T-helper 1 cell treated with Interleukin-12 subunit alpha and Interleukin-12 subunit beta and Interleukin-4 antibody, amounts not matched to agents 30 ng/mL and 1 ng/mL, for 36 hours (primary cell): ENCODE data around the gene POLA2. TPM values are rescaled to one million over a fixed set of nuclear protein-coding genes. Genes with fewer than 3 reads are reported as not detected.

Experiments used
- intact Hi-C: fragments of 100-400 bp; cut with micrococcal nuclease; formaldehyde crosslinking; loops from one replicate; pipeline ENCODE4 v1.15.1; 2024
- total RNA-seq: library from RNA; stranded (reverse); gene quantifications from 2 replicates; pipeline ENCODE4 v1.2.3, GENCODE V29; 2022

Gene POLA2
- total RNA-seq, 1 donor from 2014 or later: 53.2 TPM

DNA sequence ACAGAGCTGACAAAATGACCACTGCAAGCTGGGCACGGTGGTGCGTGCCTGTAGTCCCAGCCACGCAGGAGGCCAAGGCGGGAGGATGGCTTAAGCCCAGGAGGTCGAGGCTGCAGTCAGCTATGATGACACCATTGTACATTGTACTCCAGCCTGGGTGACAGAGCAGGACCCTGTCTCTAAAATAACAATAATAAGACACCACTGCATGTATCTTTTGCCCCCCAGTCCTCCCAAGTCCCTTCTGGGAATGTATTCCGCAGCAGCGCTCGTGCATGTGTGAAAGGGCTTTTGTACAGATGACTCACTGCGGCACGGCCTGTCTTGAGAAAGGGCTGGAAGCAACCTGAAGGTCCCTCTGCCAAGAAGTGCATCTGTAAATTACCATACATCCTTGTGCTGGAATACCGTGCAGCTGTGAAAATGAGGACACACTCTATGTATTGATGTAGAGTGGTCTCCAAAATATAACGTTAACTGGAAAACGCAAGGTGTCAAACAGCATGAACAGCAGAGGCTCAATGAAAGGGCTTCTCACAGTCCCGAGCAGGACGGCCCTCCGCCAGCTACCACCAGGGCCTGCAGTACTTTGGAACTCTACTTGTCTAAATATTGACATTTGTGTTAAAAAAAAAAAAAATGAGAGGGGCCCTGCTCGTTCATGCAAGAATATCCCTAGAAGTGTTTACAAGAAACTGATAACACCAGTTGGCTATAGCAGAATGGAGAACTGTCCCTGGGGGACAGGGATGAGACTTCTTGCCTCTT, 43.9 kb downstream of the POLA2 start:
- intact Hi-C loops: no loop called here

GRCh38 chr11:65307298-65308229, 45.8 kb downstream of the POLA2 start:
- intact Hi-C loops: no loop called here

DNA sequence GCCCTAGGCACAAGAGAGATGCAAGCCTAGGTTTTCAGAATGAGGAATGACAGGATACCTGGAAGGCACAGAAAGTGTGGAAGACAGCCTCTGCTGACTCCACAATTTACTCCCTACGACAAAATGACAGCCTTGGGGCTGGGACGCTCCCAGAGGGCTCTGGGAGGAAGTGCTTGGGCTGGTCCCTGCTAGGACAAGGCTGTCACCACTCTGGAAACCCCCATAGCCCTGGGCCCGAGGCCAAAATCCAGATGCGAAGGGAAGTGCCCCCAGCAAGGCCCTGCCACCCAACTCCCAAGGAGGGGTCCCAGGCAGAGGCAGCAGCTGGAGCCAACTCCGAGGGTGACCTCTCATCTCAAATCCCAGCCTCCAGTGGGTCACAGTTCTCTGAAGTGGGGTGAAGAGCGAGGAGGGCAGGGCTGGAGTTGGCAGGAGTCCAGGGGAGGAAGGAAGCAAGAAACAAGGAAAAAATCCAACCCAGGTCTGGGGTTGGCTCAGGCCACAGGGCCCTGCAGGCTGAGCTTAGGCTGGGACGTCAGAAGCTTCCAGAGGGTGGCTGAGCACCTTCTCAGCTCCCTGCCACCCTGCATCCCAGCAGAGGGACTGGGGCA, 46.6 kb downstream of the POLA2 start:
- intact Hi-C loops: no loop called here

GRCh38 chr11:65309006-65309405, 47.2 kb downstream of the POLA2 start:
- intact Hi-C loops: no loop called here

GRCh38 chr11:65310215-65310614, 48.5 kb downstream of the POLA2 start:
- intact Hi-C loops: no loop called here

DNA sequence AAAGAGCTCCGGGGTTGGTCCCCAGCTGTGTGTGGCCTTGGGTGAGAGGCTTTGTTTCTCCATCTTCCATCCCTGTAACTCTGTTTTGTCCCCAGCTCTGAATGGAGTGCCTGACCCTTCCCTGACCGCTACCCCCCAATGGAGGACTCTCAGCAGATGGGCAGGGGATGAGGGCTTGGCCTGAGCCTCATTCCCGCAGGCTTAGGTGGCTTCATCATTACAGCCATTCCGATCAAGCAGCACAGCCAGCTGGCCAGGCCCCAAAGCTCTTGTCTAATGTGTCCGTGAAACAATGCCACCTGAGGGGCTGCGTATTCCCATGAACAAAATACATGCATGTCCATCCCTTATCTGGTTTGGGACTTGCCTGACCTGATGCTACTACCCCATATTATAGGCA, 49.0 kb downstream of the POLA2 start:
- intact Hi-C loops: no loop called here

DNA sequence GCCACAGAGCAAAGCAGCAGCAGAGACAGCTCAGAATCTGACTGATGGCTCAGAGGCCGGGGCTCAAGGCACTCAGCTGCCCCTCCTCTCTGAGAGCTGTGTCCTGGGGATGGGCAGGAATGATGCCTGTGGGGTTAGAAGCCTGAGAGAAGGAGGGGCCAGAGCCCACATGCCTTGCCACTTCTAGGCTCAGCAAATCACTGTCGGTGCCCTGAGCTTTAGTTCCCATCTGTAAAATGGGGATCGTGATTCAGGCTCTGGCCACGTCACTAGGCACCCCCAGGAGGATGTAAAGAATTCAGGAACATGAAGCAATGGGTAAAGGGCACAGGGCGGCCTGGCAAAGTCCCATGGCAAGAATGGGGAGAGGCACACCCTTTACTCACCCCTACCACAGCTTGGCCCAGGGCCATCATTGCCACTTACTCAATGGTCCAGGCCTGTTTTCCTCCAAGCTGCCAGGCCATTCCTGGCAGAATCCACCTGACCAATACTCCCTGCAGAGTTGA, 49.5 kb downstream of the POLA2 start:
- intact Hi-C loops: no loop called here

GRCh38 chr11:65314501-65315203, 52.9 kb downstream of the POLA2 start, which contains the start of gene CDC42EP2:
TSS of gene CDC42EP2 (plus strand) at chr11:65314866. CDS start at chr11:65320899, 6,033 bp downstream.
- intact Hi-C loops: loop anchor here (1.0 to 2.0 kb wide), 7 partner anchors 16 to 204 kb away; partner anchors contain the start of genes FAU, MRPL49 and TM7SF2

- intact Hi-C loops: loop anchor here (1.0 to 2.0 kb wide), 6 partner anchors 40 to 205 kb away; partner anchors contain the start of genes FAU, MRPL49 and TM7SF2
These were observed 53.6 kb downstream of the POLA2 start for GRCh38 chr11:65315204-65315865.

GRCh38 chr11:65315866-65316226, 54.1 kb downstream of the POLA2 start:
- intact Hi-C loops: loop anchor here (1.0 to 2.0 kb wide), 6 partner anchors 41 to 205 kb away; partner anchors contain the start of genes FAU, MRPL49 and TM7SF2

GRCh38 chr11:65316227-65317024, 54.7 kb downstream of the POLA2 start:
- intact Hi-C loops: no loop called here

DNA sequence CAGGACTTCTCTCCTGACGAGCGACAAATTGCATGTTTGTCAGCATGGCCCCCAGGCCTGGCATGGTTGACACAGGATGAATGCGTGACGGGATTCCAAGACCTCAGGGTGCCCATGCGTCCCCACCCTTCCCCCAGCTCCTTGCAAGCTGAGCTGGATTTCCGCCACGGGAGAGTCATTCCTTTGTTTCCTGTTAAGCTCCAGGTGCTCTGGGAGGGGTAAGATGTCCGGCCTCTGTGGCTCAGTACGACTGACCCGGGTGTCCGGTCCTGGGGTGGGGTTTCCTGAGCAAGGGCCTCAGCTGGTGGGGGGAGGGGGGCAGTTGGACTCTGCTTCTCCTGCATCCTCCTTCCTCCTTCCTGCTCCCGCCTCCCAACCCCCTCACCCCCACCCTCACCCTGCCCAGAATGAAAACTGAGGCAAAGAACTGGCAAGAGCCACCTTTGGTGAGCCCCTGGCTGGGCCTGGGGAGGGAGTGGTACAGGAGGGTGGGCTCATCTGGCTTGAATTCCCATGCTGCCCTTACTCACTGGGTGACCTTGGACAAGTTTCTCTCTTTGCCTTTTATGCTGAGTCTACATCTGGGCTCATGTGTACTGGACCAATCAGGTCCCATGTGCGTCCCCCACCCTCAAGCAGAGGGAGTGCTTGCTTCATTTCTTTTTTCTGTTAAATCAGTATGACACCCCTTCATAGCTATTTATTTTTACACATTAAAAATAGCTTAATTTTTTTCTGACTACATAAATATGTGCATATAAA, 55.4 kb downstream of the POLA2 start:
- intact Hi-C loops: no loop called here

- intact Hi-C loops: no loop called here
These were observed 58.8 kb downstream of the POLA2 start for GRCh38 chr11:65320386-65321075.

GRCh38 chr11:65321076-65321475, 59.3 kb downstream of the POLA2 start:
- intact Hi-C loops: no loop called here

DNA sequence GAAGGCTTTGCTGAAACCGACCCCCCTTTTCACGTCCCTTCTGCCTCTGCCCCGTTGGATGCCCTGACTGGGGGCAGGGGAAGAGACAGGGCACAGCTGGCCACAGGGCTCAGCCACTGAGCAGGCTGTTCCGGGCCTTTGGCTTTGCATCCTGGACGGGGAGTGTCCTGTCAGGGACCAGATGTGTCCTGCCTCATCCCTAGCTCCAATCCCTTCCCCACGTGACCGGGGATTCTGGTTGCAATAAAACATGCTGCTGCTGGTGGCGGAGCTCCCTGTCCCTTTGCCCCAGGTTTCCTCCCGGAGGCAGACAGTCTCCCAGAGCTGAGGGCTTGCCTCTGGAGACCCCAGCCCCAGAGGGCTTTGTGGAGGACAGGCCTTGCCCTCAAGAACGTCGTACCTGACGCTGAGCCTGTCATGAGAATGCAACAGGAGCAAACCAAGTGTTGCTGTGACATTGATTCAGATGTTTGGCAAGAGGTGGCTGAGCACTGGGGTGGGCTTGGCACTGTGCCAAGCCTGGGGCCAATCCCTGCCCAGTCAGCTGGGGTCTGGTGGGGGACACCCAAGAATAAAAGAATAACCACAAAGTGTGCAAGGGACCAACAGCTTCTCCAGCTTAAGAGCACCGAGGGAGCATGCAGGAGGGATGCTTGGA, 60.2 kb downstream of the POLA2 start:
- intact Hi-C loops: no loop called here

DNA sequence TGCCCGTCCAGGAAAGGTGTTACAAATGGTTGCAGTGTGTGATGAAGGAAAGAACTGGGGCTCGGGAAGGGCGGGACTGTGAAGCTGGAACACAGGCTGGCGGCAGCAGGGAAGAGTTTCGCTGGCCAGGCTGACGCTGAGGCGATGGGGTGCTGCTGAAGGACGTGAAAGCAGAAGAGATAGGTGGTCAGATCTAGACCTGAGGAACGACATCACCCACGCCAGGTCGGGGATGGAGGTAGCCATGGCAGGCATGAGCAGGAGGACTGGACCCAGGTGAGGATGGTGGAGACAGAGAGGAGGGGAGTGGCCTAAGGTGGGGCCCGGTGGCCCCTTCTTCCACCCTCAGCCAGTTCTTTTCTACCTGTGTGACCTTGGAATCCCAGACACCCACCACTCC, 62.1 kb downstream of the POLA2 start:
- intact Hi-C loops: no loop called here

GRCh38 chr11:65325435-65325834, 63.7 kb downstream of the POLA2 start:
- intact Hi-C loops: no loop called here
